ENCODE results near the gene SKI. TPM values are rescaled to one million over a fixed set of nuclear protein-coding genes. Genes with fewer than 3 reads are reported as not detected.

The SKI gene
- total RNA-seq, 1 donor from 2014 or later, result 13.5 TPM

GRCh38 chr1:2270260-2271100 lies 42.4 kb downstream of the SKI start:
- no peak for TF ChIP-seq CTCF (conservative IDR thresholded peaks at IDR 0.05; ENCODE audit: low read depth, low read length)
- H3K4me3 ChIP-seq (ENCODE audit: low read depth, low read length), result no peak overlapping the region

GRCh38 chr1:2271211-2271721 lies 43.1 kb downstream of the SKI start:
- no peak overlapping the region for H3K4me3 ChIP-seq (ENCODE audit: low read depth, low read length)
- no peak for TF ChIP-seq CTCF (conservative IDR thresholded peaks at IDR 0.05; ENCODE audit: low read depth, low read length)
- DNase-seq (ENCODE audit: low read depth), result no peak

More at GRCh38 chr1:2270260-2271100, 42.4 kb downstream of the SKI start:
- DNase-seq (ENCODE audit: low read depth), result no peak

GRCh38 chr1:2271841-2272655 lies 43.9 kb downstream of the SKI start:
- TF ChIP-seq CTCF (conservative IDR thresholded peaks at IDR 0.05; ENCODE audit: low read depth, low read length), result no peak
- no peak for DNase-seq (ENCODE audit: low read depth)

GRCh38 chr1:2272686-2273400 lies 44.7 kb downstream of the SKI start:
- no peak overlapping the region for H3K4me3 ChIP-seq (ENCODE audit: low read depth, low read length)
- no peak for DNase-seq (ENCODE audit: low read depth)
- TF ChIP-seq CTCF (conservative IDR thresholded peaks at IDR 0.05; ENCODE audit: low read depth, low read length), result no peak

More at GRCh38 chr1:2271841-2272655, 43.9 kb downstream of the SKI start:
- no peak overlapping the region for H3K4me3 ChIP-seq (ENCODE audit: low read depth, low read length)

- DNase-seq (ENCODE audit: low read depth), result no peak
- no peak for TF ChIP-seq CTCF (conservative IDR thresholded peaks at IDR 0.05; ENCODE audit: low read depth, low read length)
- H3K4me3 ChIP-seq (ENCODE audit: low read depth, low read length), result no peak overlapping the region
Observed at GRCh38 chr1:2273401-2274090, 45.4 kb downstream of the SKI start.

All from epithelial cell of proximal tubule (primary cell).